Medulla oblongata (tissue), 1 donor: ENCODE measurements around the gene RSRC1.
"Not testable (repeated sequence)": the region's sequence is repeated elsewhere in the genome, so short reads cannot be mapped to it uniquely, and the experiment has no call there.

Experiments used
- DNase-seq: peaks from one replicate; pipeline ENCODE4 v3.0.0-alpha.2; 2015; ENCODE audit errors: extremely low spot score

Gene RSRC1

DNA sequence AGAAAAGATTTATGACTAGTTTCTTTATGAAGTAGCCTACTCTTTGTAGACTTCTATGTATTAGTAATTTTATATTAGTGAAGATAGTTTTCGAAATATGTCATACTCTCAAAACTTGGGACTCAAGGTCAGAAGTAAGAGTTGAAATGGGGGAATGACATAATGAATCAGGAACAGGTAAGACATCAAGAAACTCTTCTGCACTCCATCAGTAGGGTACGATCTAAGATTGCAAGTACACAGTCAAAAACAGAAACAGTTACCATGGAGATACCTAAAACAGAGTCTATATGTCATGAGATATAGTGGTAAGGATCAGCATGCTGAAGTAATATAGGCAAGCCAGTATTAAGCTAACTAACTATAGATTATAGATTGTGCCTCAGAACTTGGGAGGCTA lies 274.1 kb downstream of the RSRC1 start:
- no peak for DNase-seq

DNA sequence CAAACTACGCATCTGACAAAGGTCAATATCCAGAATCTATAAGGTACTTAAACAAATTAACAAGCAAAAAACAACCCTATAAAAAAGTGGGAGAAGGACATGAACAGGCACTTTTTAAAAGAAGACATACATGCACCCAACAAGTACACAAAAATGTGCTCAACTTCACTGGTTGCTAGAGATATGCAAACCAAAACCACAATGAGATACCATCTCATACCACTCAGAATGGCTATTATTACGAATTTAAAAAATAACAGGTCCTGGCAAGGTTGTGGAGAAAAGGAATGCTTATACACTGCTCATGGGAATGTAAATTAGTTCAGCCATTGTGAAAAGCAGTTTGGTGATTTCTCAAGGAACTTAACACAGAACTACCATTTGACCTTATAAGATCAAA lies 285.5 kb downstream of the RSRC1 start:
- DNase-seq, result no peak

DNA sequence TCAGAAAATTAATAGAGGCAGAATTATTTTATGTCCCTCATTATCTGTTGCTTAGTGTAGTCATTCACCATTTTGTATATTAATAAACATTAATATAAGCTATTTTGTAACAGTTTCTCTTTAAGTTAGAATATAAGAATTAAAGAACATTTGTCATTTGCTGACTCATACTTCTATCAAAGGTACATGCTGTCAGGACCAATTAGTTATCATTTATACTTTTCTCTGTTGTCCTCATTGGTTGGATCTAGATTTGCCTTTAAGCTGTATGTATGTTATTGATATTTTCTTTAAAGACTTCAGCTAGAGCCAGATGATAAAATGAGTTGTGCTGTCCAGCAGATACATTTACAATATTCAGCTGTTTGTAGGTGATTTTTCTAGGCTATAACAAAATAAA lies 292.7 kb downstream of the RSRC1 start:
- no peak for DNase-seq

DNA sequence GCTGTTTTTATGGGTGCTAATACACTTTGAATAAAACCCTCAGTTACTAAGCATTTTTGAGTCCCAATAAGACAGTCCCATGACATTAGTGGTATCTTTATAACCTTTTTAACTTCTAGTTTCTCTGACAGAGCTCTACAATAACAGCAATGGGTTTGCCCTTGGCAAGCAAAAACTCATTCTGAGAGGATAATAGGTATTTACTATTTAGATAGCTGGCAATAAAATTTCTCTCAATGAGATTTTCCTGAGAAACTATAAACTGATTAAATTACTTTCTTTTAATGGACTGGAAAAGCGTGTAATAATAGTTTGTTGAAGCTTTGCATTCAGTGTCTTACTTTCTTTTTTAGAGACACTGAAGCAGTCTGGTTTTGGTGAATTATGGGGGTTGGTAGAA lies 293.1 kb downstream of the RSRC1 start:
- no peak for DNase-seq

DNA sequence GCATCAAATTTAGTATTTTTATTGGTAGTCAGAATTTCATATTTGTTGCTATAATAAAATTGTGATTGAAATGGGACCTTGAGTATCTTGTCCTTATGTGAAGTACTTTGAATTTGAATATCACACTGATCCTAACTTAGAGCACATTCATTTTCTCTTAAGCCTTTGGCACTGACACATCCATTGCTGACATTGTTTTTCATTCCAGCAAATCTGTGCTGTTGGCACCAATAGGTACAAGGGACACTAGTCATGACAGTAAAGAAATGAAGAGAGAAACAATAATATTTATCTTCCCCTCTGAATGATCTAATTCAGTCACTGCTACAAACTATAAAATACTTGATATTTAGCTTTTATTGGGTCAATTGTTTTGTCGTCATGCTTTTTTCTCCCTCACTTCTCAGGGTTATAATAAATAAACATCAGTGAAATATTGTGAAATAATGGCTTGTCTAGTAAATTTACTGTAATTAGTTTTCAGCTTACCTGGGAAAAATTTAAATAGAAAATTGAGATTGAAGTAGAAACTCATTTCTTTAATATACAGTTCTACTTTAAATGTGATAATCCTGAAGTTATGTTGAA lies 294.3 kb downstream of the RSRC1 start:
- no peak for DNase-seq

DNA sequence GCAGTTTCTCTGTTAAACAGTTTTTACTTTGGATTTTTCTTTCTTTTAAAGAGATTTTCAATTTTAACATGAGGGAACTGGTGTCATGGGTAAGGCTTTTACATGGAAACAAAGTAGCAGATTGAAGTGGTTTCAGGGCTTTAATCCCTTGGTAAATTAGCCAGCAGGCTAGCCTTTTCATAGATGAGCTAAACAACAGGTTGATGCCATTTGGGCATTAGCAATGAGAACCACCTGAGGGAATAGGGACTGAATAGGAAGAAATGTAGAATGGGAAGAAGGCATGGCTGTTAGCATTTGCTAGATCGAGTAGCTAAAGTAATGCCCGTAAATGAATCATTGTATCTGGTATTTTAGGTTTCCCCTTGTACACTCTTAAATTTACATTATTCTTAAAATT lies 295.6 kb downstream of the RSRC1 start:
- no peak for DNase-seq

DNA sequence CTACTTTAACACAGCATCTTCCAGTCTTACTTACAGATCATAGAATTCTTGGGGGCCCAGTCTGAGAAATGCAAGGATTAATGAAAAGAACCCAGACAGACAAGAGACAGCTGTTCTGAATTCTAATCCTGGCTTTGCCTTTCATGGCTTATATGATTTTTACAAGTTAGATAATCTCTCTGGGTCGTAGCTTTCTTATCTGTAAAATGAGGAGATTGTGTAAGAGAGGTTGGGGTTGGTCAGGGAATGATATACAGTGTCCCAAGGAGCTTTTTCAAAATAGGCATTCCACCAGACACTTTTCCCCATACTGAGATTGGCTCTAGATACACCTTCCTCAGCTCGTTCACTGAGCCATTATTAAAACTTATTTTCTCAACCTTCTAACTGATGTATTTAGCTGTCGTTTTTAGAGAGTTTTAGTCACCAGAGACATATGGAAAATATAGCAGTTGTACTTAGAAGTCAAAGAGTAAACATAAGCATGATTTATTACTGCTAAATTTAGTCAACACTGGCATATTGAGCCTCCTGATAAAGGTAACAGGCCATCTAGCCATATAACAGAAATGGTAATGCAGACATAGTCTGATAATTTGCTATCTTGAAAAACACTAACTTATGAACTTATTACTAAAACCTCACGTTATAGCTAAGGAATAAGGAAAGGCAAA lies 298.1 kb downstream of the RSRC1 start:
- DNase-seq, result no peak

DNA sequence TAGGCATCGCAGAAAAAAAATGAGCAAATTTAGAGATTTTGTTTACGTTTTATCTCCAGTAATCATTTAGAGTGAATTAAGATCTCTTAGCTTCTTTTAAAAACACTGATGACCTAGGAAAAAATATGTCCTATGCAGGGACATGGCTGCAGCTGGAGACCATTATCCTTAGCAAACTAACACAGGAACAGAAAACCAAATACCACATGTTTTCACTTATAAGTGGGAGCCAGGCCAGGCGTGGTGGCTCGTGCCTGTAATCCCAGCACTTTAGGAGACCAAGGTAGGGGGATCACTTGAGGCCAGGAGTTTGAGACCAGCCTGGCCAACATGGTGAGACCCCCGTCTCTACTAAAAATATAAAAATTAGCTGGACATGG lies 298.6 kb downstream of the RSRC1 start:
- DNase-seq, result not testable (repeated sequence)

DNA sequence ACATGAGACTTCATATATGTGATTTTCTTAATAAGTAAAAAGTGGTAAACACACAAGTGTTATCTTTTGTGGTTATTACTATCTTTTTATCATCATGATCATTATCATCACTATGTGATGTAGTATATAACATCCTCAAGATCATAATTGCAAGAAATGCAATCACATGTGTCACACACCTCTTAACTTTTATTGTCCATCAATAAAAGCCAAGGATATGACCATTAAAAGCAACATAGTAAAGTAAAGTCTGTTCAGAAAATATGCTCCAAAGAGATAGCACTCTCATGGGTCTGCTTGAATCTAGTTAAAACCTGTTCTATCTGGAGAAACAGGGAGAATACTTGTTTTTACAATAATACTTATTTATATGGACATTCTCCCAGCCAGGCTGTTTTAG lies 308.1 kb downstream of the RSRC1 start:
- no peak for DNase-seq

DNA sequence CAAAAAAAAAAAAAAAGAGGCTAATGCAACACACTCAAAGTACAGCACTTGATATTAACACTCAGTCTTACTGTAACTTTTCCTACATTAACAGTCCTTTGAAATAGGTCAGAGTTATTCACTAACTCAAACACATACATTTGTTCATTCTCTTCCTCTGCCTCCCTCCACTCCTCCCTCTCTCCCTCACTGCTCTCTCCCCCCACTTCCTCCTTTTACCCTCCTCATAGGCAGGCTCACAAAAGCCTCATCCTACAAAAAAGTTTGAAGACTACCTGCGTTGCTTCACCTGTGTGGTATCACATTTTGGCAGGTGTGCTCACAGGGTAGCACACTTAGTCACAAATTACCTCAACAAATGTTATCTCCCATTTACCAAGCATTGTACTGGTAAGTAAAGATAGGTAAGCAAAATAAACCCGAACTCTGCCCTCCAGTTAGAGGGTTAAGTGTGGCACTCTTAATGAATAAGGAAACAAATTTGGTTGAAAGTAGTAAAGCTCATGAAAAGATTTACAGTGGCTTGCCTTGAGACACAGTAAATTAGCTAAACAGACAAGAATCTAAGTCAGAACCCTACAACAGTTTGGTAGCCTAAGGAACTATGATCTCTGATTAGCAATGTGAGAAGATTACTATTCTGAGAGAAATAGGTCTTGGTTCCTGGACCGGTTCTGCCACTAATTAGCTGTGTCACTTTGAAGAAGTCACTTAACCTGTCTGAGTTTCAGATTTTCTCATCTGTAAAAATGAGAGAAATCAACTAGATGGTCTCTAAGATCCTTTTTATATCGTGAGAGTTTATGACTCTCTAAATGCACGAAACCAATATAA lies 310.1 kb downstream of the RSRC1 start:
- no peak for DNase-seq

DNA sequence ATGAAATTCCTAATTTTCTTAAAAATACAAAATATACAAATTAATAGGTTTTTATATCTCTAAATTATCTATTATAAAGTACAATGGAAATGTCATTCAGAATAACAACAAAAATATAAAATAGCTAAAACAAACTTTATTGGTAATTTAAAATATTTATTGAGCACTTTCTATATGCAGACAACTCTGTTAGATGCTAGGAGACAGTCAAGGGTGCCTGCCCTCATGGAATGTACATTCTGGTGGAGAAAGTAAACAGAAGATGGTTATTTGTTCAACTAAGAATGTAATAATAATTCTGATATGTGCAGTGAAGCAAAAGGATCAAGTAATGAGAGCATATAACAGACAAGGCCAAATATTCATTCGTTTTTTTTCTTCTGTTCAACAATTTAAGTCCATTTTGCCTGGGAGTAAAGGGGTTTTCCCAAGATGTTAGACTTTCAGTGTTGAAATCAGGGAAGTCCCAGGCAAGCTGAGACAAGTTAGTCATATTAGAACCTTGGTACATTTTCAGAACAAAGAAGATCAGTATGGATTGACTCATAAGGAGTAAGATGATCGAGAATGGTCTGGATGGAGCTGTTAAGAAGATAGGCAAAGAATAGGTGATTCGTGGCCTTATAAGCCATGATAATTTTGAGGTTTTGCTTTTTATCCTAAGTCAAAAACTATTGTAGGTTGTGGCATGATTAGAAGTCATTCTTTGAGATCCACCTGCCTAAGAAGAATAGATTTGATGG lies 310.9 kb downstream of the RSRC1 start:
- no peak for DNase-seq

DNA sequence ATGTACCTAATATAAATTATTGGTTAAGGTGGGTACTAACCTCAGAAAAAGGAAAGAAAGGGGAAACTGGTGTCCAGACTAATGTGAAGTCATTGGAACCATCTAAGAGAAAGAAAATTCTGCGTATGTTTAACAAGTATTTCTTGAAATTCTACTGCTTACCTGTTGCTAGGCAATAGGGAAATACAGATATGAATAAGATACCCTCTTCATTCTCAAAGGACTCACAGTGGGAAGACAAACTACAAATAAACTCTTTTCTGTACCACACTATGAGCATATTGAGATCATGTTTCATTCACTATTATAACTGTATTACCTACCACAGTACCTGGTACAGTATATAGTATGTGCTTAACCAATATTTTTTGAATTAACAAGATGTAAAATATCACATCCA lies 320.6 kb downstream of the RSRC1 start:
- no peak for DNase-seq

DNA sequence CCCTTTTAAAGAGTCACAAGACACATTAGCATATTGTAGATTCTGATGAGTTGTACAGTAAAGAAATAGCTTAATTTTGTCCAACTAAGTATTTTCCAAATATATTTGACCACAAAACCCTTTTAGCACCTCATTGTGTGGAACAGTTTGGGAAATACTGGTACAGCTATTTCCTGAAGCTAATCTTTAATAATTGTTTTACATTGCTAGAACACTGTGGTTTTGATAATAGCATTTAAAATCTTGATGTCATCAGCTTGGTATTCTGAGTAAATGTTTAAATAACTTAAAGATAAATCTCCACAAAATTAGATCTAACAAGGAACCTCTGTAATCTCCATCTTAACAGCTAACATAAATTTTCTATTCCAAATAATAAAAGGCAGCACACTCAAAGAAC lies 321.1 kb downstream of the RSRC1 start:
- DNase-seq, result no peak

DNA sequence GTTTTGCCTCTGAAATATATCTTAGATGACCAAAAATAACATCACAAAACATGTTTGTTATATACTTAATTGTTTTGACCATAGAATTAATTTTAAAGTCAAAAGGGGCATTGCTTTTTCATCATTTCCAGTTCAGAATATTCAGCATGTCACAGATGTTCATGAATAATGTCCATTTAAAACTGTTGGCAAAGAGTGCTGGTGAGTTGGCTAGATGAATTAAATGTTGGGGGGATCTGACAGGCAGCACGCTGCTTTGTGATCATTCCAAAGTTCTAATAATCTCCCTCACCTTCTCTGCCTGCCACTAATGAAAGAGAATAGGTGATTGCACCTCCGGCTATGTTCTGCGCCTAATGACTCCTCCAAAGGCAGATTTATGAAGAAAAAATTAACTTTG lies 321.9 kb downstream of the RSRC1 start:
- DNase-seq, result no peak

DNA sequence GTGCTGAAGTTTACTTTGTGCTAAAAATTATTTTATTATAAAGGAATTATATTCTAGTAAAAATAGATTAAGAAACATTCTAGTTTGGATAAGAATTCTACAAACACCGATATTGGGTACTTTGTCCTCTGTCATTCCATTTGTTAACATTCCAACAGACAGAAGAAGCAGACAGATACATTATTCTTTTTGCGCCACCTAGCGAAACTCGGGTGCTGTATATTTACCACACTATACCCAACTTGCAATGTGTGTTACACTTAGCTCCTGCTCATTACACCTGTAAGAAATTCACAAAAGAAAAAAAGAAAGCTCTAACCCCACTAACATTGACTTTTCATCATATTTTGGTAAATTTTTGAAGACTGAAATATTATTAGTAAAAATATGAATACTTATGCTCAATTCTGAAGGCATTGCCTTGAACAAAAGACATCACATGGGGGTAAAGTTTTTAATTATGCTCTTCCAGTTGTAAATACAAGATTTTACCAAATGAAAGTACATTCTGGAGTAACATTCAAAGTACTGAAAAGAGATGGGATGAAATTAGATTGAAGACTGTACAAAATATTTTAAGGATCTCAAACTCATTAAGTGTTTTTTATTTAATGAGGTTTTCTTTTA lies 324.6 kb downstream of the RSRC1 start:
- peak; percentile 88 for DNase-seq

DNA sequence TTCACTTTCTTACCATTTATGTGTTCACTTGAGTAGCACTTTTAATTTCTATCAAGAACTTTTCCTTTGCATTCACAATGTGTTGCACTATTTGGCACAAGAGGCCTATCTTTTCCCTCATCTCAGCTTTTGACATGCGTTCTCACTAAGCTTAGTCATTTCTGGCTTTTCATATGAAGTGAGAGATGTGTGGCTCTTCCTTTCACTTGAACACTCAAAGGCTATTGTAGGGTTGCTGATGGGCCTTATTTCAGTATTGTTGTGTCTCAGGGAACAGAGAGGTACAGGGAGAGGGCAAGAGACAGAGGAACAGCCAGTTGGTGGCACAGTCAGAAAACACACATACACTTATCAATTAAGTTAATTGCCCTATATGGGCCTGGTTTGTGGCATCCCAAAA lies 333.7 kb downstream of the RSRC1 start:
- no peak for DNase-seq

DNA sequence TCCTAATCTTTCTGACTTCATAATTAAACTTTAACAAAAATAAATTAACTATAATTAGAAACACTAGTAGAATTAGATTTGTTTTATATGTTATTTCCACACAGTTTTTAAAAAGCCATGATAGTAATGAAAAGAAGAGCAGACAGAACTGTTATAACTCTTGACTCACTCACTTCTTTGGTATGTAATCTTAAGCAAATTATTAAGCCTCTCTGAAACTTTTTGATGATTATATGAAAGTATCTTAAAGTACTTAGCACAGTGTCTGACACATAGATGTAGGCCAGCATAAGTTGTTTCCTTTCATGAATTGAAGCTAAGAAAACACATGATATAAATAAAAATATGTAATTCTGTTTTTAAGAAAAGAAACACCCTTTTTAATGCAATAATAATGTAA lies 337.5 kb downstream of the RSRC1 start:
- no peak for DNase-seq

DNA sequence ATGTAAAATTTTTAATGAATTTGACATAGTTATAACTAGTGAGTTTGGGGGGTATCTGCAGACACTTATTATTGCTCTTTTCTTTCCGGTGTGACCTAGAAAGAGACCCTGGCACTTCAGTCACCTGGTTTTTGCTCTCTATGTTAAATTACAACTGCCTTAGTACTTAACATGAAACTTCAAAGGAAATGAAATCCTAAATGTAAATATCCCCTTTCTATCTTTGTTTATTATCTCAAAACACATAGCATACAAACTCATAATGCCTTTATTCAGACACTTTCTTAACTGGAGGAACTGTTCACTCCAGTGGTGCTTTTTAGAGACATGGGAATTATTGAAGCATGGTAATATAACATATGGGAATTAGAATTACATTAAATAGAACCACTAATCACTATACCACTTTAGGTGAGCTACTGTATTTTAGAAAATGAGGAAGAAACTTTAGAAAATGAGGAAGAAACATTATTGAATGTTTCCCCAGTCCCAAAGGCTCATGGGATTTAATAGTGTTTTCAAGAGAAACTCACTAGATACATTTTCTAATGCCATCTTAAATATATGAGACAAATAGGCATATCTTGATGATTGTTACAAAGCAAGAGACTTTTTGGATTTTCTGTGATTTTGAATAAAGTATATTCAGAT lies 341.6 kb downstream of the RSRC1 start:
- no peak for DNase-seq

DNA sequence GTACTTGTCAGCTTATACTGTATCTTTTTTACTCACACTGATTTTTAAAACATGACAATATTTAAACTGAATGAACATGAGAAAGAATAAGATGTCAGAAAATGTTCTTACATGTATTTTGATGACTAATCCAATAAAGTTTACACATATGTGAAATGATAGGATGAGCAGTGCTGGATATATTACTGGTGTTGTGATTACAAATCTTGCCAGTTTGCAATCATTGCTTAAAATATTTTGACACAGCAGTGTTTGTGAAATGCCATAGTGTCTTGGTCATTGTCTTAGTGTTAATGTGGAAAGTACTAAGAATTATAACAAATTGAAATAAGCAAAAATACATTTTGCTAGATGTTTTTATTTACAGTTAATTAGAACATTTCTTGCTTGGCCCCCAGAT lies 342.4 kb downstream of the RSRC1 start:
- no peak for DNase-seq

DNA sequence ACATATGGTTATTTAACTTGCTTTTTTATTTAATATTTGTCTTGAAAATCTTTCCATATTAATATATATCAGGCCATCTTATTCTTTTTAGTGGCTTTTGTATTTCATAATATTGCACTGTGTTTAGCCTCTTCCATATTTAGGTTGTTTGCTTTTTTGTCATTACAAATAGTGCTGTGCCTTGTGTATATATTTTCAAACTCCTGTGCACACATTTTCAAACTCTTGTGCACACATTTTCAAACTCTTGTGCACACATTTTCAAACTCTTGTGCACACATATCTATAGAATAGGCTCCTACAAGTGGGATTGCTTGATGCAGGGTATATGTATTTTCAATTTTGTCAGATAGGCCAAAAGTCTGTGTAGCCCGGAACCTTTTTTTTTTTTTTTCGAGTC lies 343.1 kb downstream of the RSRC1 start:
- DNase-seq, result no peak

DNA sequence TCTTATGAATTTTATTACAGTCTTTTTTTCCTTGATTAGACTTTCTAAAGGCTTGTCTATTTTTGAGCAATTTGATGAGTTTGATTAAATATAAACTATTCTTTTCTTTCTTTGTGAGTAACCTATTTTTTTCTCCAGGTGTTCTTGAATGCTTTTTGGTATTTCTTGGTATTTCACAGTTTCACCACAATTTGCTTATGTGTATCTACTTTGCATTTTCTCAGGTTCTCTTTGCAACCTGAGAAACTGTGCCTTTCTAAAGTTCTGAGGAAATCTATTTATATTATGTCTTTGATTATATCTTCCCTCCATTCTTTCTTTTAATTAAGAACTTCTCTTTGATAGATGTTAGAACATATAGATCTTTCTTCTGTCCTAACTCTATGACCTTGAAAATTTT lies 344.0 kb downstream of the RSRC1 start:
- no peak for DNase-seq

DNA sequence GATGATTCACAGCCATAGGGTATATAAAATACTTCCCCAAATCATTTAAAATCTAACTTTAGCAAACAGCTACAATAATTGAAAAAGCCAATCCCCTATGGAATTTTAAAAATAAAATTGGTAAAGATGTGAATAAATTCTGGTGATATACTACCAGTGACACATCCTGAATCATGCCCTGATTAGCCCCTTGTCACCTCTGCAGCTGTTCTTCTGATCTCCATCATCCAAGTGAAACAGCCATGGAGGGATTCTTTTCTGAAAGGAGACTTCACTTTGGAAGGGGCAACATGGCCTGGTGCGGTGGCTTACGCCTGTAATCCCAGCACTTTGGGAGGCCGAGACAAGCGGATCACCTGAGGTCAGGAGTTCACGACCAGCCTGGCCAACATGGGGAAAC lies 345.5 kb downstream of the RSRC1 start:
- no peak for DNase-seq
